Stimulated activated naive CD4-positive, alpha-beta T cell treated with Interleukin-2 at 50 U/mL for 16 hours (primary cell): ENCODE results near the gene INF2.

Source experiments
- DNase-seq: peaks from one replicate; lab custom pipeline; 2025; lab: John Stamatoyannopoulos, UW

Gene INF2

DNA sequence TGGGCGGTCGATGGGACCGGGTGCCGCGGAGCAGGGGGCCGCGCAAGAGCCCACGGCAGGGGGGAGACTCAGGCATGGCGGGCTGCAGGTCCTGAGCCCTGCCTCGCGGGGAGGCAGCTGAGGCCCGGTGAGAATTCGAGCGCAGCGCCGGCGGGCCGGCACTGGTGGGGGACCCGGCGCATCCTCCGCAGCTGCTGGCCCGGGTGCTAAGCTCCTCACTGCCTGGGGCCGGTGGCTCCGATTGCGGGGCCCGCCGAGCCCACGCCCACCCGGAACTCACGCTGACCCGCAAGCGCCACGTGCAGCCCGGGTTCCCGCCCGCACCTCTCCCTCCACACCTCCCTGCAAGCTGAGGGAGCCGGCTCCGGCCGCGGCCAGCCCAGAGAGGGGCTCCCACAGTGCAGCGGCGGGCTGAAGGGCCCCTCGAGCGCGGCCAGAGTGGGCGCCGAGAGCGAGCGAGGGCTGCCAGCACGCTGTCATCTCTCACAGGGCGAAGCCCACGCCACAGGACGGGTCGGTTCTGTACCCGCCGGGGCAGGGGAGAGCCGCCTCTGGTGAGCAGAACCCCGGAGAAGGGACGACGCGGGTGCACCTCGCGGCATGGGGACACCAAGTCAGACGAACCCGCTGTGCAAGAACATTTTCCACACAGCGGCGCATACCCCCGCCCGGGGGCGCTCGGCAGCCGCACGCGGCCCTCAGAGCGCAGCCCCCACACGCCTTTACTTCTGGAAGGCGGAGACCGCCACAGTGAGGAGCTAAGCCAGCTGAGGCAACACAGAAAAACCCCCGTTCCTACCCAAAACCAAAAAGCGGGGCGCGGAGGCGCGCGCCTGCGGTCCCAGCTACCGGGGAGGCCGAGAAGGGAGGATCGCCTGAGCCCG is 62.4 kb downstream of the INF2 start:
- no peak for DNase-seq

DNA sequence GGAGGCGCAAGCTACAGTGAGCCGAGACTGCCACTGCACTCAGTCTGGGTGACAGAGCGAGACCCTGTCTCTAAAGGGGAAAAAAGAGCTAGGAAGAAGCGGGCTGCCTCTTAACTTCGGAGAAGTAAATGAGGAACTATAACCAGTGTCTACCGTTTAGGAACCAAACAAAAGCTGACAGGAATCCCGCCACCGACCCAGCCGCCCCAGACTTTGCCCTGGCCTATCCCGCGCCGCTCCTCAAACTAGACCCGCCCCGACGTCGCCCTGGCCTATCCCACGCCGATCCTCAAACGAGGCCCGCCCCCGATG is 63.0 kb downstream of the INF2 start:
- no peak for DNase-seq

- peak; percentile 100 for DNase-seq
Measured at GRCh38 chr14:104752735-104753527, 63.5 kb downstream of the INF2 start, which contains the start of gene SIVA1. Gene SIVA1 (plus strand): TSS chr14:104753147. CDS start chr14:104753202, 55 bp downstream.

DNA sequence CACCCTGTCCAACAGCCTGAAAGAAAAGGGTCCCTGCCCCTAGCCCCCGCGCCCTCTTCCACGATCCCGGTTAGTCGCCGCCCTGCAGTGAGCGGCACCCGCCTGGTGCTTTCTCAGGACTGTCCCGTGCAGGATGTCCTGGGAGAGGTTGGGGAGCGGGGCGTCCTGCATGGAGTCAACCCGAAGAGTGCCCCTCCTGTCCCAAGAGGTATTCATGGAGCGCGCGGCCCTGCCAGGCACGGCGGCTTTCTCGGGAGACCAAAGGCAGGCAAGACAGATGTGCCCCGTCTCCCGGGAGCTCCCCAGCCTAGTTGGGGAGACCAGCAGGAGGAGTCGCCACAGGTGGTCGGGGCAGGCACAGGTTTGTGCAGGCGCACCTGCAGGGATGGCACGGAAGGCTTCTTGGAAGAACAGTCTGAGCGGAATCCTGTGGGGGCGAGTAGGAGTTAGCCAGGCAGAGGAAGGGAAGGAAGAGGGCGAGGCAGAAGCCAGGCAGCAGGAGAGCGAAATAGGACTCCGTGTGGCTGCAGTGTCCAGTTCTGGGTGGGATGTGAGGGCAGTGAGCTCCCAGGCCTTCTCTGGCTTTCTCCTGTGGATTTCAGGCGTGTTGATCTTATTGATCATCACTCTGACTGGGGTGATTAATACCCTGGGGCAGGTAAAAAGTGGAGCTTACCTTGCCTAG is 64.3 kb downstream of the INF2 start:
- DNase-seq = no peak

DNA sequence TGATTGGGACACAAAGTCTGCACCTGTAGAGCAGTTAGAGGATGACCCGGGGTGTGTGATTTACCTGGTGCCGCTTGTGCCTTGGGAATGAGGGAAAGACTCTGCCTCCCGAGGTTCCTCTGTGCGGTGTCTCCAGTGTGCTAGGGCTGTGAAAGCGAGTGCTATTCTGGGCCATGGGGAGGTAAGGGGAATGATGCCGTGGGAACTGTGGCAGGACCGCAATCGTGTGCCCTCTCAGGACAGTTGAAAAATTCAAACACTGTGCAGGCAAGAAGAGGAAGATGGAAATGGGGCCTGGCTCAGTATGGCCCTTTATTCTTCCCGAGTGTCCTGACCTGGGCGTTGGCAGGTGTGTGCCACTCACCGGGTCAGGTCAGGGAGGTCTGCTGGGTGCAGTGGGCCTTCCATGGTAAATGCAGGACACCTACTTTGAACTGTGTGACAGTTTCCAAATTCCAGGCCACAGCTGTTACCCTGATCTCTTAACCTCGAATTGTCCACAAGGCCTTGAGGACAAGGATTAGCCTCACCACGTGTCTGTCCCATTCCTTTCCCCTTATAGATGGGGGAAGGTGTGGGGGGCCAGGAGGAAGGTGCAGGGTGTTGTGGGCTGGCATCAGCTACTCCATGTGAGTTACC is 64.9 kb downstream of the INF2 start:
- no peak for DNase-seq

DNA sequence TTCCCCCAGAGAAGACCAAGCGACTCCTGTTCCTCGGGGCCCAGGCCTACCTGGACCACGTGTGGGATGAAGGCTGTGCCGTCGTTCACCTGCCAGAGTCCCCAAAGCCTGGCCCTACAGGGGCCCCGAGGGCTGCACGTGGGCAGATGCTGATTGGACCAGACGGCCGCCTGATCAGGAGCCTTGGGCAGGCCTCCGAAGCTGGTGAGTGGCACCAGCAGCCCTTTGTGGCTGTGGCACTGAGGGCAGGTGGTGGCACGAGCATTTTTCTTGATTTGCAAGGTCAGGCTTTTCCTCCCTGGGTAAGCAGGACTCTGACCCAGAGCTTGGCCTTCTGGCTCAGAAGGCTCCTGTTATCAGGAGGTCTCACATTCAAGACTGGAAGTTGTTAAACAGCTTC is 66.2 kb downstream of the INF2 start:
- DNase-seq = no peak

DNA sequence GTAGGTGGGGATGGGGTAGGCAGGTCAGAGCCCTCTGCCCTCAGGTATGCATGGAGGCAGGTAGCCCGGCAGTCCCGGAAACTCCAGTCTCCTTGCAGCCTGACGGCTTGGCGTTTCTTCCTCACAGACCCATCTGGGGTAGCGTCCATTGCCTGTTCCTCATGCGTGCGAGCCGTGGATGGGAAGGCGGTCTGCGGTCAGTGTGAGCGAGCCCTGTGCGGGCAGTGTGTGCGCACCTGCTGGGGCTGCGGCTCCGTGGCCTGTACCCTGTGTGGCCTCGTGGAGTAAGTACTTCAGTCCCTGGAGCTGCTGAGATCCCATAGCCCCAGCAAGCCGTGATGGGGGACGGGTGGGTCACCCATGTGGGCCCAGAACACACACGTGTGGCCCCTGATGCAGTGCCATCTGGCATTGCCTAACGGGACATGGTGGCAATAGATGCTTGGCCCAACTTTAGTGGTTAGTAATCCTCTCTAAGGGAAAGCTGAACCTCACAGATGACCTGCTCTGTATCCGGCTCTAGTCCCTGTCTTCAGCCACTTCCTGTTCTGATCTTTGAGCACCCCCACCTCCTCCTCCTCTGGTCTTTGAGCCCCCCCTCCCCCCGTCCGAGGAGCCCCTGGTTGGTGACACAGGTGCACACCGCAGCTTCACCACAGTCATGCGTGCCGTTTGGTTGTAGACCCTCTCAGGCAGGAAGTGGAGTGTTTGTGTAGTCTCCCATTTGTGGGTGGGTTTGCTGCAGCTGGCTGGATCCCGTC is 67.2 kb downstream of the INF2 start:
- DNase-seq = no peak

- no peak for DNase-seq
Measured at GRCh38 chr14:104757238-104757585, 67.8 kb downstream of the INF2 start.

- DNase-seq = no peak
Measured at GRCh38 chr14:104757681-104758392, 68.4 kb downstream of the INF2 start.

DNA sequence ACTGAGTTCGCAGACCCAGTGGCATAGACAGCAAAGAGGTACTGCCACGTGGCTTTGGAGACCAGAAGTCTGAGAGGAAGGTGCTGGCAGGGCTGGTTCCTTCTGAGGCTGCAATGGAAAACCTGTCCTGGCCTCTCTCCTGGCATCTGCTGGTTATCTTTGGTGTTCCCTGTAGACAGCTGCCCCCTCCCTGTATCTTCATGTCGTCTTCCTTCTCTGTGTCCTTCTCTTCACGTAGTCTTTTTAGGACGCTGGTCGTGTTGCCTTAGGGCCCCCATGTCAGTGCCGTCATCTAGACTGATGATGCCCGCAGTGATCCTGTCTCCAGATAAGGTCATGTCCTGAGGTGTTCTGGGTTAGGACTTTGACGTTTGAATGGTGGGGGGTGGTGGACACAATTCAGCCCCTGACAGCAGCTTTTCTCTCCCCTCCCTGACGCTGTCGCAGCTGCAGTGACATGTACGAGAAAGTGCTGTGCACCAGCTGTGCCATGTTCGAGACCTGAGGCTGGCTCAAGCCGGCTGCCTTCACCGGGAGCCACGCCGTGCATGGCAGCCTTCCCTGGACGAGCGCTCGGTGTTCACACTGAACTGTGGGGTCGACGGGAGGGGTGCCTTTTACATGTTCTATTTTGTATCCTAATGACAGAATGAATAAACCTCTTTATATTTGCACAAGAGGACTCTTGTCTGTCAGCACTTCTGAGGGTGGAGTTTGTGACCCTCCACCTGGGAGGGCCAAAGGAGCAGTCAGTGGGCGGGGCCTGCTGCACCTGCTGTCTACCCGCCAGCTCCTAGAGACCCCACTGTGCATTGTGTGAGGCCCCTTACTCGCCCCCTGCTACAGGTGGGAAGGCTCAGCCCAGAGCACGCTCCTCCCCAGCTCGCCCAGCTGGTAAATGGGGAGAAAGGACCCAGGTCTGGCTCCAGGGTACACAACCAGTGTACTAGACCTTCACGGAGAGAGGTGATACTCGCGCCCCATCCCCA is 69.9 kb downstream of the INF2 start:
- no peak for DNase-seq

DNA sequence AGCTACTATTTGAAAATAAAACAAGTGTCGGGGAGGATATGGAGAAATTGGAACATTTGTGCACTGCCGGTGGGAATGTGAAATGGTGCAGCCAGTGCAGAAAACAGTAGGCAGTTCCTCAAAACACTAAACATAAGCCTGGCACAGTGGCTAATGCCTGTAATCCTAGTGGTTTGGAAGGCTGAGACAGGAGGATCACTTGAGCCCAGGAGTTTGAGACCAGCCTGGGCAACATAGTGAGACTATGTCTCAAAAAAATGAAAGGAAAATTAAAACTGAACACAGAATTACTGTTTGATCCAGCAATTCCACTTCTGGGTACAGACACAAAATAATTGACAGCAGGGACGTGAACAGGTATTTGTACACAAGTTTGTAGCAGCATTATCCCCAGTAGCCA is 76.1 kb downstream of the INF2 start:
- DNase-seq = no peak

DNA sequence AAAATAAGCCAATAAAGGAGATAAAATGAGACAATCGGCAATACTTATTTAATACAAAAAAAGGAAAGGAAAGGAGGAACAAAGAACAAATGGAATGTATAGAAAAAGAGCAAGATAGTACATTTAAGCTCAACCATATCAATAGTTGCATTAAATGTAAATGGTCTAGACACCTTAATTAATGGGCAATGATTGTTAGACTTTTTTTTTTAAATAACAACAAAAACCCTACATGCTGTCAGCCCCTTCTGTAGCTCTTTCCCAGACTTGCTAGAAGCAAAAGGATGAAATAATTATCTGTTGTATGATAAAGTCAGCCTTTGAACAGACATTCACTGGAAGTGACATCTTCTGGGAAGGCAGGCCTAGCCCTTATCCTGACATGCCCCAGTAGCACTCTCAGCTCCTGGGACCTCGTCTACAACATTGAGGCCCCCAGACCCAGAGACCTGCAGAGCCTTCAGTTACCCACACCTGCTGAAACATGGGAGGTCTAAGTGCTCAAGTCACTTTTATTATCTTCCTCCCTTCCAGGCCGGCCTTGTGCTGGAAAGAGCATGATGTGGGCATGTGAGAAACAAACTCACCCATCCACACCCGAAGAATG is 76.9 kb downstream of the INF2 start:
- no peak for DNase-seq

GRCh38 chr14:104766863-104767633 is 77.6 kb downstream of the INF2 start:
- DNase-seq = no peak

GRCh38 chr14:104767634-104767918 is 78.2 kb downstream of the INF2 start:
- DNase-seq = no peak

DNA sequence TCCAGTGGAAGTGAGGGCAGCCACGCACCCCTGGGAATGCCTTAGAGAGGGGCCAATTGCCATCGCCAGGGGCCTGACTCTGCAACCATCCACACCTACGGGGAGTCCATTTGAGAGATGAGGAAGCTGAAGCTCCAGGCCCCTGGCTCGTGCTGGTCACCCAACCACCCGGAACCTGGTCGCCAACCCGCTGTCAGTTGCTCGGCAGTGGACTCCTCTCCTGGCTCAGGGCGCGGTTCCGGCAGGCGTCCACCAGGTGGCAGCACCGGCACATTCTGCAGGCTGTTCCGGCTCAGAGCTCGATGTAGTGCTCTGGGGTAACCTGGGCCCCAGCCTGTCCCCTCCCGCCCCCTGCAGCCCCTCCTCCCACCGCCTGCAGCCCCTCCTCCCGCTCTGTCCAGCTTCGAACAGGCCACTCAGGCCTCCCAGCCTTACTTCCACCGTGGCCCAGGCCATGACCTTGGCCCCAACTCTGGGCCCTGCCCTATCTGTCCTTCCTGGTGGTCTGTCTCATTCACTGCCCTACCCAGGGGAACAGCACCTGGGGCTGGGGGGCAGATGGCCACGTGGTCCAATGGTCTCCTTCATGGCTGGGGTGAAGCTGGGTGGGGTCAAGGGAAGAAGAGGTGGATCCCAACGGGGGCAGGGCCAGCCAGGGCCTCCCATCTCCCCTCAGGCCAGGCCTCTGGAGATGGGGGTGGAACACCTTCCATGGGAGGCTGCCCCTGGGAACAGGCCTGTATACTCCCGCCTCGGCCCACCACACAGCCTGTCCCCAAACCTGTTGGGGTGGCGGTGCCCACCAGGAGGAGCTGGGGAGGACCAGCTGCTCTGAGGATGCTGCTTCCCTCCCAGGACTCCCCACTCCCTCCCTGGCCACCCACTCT is 79.3 kb downstream of the INF2 start:
- DNase-seq = peak; percentile 84

DNA sequence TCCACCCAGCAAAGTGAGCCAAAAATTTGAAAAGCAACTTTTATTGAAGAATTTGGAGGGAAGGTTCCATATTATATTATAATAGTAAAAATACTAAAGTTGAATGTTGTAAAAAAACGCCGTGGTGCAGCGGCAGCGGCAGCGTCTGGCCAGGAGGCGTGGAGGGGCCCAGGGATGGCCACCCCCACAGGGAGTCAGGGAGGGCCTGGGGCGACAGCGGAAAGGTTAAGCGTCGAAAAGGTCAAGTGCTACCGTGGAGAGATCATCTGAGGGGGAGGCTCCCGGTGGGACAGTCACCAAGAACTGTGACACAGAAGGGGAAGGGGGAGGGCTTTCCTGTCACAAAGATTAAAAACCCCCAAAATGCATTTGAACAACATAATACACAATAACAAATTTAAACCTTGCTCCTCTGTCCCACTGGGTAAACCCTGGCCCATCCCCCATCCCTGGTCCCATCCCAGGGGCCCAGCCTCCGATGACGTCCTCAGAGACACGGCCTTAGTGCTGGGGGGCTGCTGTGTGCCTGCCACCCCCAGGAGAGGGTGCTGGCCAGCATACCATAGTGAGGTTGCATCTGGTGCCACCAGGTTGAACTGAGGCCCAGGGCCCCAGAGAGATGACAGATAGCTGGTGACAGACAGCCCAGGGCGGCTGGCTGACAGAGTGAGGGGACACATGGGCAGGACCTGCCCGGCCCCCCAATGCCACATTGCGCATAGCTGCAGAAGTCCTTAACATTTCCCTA is 80.1 kb downstream of the INF2 start:
- no peak for DNase-seq

DNA sequence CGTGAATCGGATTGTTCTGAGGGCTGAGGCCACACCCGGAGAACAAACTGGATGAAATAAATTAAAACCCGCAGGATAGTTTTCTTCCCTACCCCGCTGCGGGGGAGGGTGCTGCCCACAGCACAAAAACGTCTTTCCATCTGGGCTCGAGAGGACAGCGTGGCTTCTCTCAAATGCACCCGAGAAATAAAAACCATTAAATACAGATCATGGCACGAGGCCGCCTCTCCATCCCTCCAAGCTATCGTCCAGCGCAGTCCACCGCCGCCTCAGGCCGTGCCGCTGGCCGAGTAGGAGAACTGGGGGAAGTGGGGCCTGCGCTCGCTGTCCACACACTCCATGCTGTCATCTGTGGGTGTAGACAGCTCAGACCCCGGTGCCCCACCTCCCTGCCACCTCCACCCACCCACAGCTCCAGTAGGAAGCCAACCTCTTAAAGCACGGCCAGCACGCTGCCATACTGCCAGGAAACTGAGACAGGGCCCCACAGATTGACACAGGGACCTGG is 80.7 kb downstream of the INF2 start:
- no peak for DNase-seq
